HK-2 (cell line): Measurements from ENCODE around the gene CCDC60.

ENCODE experiments used
- DNase-seq: peaks from one replicate; pipeline ENCODE4 v3.0.0-alpha.2; 2018; ENCODE audit not compliant: unreplicated experiment

CCDC60 gene

GRCh38 chr12:119528241-119528640 is 193.7 kb downstream of the CCDC60 start:
- no peak for DNase-seq

GRCh38 chr12:119540476-119540875 is 205.9 kb downstream of the CCDC60 start:
- DNase-seq = no peak

- DNase-seq = peak; percentile 60
Observed at GRCh38 chr12:119544765-119545625, 210.5 kb downstream of the CCDC60 start.

GRCh38 chr12:119546340-119546739 is 211.8 kb downstream of the CCDC60 start:
- no peak for DNase-seq

- DNase-seq = no peak
Observed at GRCh38 chr12:119547001-119547400, 212.5 kb downstream of the CCDC60 start.

DNA sequence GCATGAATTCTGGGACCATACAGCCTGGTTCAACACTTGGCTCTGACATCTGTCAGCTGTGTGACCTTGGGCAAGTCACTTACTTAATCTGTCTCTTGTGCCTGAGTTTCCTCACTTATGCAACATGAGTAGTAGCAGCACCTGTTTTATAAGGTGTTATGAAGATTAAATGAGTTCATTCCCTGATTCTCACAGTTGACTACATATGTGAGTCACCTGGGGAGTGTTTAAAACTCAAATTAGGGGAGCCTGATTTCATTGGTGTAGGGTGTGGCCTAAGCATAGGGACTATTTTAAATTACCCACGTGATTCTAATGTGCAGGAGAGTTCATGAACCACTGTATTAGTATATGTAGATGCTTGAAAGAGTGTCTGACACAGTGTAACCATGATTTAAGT is 222.3 kb downstream of the CCDC60 start:
- no peak for DNase-seq

DNA sequence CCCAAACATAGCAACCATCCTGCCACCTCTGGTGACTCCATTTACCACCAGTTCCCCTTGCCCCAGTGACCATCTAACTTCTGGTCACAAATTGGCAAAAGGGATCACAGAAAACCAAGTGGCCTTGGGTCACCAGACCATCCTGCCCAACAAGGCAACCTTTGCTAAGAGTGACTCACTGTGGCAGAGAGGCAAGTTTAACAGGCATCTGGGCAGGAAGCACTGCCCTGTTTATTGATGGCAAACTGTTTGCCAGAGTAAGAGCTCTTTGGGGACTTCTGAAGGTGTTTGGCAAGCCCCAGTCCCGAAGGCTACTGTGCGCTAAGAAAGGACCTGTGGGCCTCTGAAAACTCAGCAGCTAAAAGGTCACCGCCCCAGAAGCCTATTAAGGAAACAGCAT is 230.9 kb downstream of the CCDC60 start:
- DNase-seq = no peak

- no peak for DNase-seq
Observed at GRCh38 chr12:119570771-119571170, 236.2 kb downstream of the CCDC60 start.

GRCh38 chr12:119573086-119573485 is 238.6 kb downstream of the CCDC60 start:
- no peak for DNase-seq

GRCh38 chr12:119574255-119574654 is 239.7 kb downstream of the CCDC60 start:
- no peak for DNase-seq

GRCh38 chr12:119576118-119576810 is 241.7 kb downstream of the CCDC60 start:
- DNase-seq = no peak

- DNase-seq = no peak
Observed at GRCh38 chr12:119576915-119577314, 242.4 kb downstream of the CCDC60 start.

DNA sequence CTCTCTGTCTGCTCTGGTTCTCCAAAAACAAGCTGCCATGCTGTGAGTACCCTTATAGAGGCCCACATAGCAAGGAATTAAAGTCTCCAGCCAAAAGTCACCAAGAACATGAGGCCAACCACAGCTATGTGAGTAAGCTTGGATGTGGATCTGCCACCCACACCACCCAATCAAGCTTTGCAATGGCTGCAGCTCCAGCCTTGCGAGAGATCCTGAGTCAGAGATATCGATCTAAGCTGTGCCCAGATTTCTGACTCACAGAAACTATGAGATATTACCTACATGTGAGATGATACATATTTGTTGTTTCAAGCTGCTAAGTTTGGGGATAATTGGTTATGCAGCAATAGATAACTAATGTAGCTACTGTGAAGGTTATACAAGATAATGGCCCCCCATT is 243.6 kb downstream of the CCDC60 start:
- DNase-seq = no peak

DNA sequence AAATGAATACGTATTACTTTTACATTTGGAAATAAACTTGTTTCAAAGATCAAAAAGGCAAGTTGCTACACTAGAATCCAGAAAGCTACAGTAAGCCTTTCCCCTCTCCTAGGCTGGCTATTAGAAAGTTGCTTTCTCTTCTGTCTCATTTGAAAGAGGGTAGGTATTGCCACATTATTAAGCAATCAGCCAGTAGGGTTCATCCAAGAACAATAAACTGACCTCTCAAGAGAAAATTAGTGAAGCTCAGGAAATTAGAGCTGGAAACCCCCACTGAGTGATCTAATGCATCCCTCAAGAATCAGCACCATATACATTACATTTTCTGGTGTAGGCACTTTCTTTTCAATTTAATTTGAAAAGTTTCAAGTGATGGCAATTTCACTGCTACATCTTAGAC is 254.6 kb downstream of the CCDC60 start:
- no peak for DNase-seq

GRCh38 chr12:119589634-119590033 is 255.1 kb downstream of the CCDC60 start:
- DNase-seq = no peak
